ENCODE measurements around the gene FGD5. TPM values are rescaled to one million over a fixed set of nuclear protein-coding genes. Genes with fewer than 3 reads are reported as not detected.

Gene FGD5
- polyA plus RNA-seq, 1 donor (not counting 4 experiments of a cell fraction or from before 2014, with no cell fraction given), result not detected

GRCh38 chr3:14823910-14824629 is 5.3 kb downstream of the FGD5 start:
- dilution Hi-C loops (cut with MboI; ENCODE audit: extremely low pct_ligation_motif_present, low sequenced_read_pairs), result loop anchor here (10.0 kb wide), 1 partner anchor 61 kb away; no protein-coding TSS in a partner anchor
- Histone ChIP-seq H2AFZ (ENCODE audit: control insufficient read depth, low read length) (no peak overlapping the region), H3K4me1 (ENCODE audit: control insufficient read depth, extremely low read depth, insufficient read depth, low read length) (no peaks in the 10 kb centered on the region), H3K27ac (ENCODE audit: control insufficient read depth, insufficient read depth, low read length) (no peak overlapping the region), H3K27me3 (ENCODE audit: control insufficient read depth, extremely low read depth, insufficient read depth, low read length) (peaks cover 22% of the 10 kb centered on the region), H3K4me3 (ENCODE audit: control insufficient read depth in 2 of 3, extremely low read depth in 1 of 3, insufficient read depth in 2 of 3, low read depth in 1 of 3, low read length in 3 of 3) (no peak overlapping the region), H3K9me1 (ENCODE audit: control insufficient read depth, extremely low read depth, insufficient read depth, low read length) (no peaks in the 10 kb centered on the region), H3K79me2 (ENCODE audit: control insufficient read depth, insufficient read depth, low read length) (no peaks in the 10 kb centered on the region), H3K9me3 (ENCODE audit: control insufficient read depth, low read depth, low read length) (no peaks in the 10 kb centered on the region), H3K9ac (ENCODE audit: control insufficient read depth, extremely low read depth, insufficient read depth, low read length) (no peak overlapping the region), H3K4me2 (ENCODE audit: control insufficient read depth, extremely low read depth, insufficient read depth, low read depth, low read length) (no peak overlapping the region), H3K36me3 (ENCODE audit: control insufficient read depth in 2 of 2, extremely low read depth in 1 of 2, insufficient read depth in 2 of 2, low read length in 2 of 2) (no peaks in the 10 kb centered on the region), H4K20me1 (ENCODE audit: control insufficient read depth, extremely low read depth, insufficient read depth, low read length) (no peaks in the 10 kb centered on the region)
- TF ChIP-seq, protein P1, sequence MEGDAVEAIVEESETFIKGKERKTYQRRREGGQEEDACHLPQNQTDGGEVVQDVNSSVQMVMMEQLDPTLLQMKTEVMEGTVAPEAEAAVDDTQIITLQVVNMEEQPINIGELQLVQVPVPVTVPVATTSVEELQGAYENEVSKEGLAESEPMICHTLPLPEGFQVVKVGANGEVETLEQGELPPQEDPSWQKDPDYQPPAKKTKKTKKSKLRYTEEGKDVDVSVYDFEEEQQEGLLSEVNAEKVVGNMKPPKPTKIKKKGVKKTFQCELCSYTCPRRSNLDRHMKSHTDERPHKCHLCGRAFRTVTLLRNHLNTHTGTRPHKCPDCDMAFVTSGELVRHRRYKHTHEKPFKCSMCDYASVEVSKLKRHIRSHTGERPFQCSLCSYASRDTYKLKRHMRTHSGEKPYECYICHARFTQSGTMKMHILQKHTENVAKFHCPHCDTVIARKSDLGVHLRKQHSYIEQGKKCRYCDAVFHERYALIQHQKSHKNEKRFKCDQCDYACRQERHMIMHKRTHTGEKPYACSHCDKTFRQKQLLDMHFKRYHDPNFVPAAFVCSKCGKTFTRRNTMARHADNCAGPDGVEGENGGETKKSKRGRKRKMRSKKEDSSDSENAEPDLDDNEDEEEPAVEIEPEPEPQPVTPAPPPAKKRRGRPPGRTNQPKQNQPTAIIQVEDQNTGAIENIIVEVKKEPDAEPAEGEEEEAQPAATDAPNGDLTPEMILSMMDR (optimal IDR thresholded peaks at IDR 0.05 in 1 of 3, IDR thresholded peaks at IDR 0.05 in 1 of 3, conservative IDR thresholded peaks at IDR 0.05 in 1 of 3; ENCODE audit: extremely low read depth in 1 of 3, insufficient read depth in 2 of 3, low read length in 3 of 3), result no peak
- no peak for TF ChIP-seq EZH2 (IDR thresholded peaks at IDR 0.05; ENCODE audit: low read length)
- FAIRE-seq, result no peak
- DNase-seq (ENCODE audit: low read depth, low spot score), result no peak

DNA sequence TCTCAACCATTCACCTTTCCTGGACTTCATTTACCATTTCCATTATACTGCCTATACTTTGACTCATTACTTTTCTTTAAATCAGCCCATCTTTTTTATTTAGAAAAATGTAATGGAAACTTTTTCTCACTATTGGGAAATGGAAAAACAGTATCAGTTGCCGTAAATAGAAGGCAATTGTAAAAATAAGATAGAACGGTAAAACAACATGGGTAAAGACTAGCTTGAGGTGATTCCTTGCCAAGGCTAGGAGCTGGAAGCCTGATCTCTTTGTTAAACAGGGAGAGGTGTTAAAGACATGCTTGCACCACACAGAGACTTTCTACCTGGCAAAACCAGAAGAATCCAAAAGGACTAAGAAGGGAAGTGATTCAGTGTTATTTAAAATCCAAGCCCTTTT is 5.9 kb downstream of the FGD5 start:
- Histone ChIP-seq H3K27me3 (ENCODE audit: control insufficient read depth, extremely low read depth, insufficient read depth, low read length) (peaks cover 22% of the 10 kb centered on the region), H3K27ac (ENCODE audit: control insufficient read depth, insufficient read depth, low read length) (no peak overlapping the region), H3K4me1 (ENCODE audit: control insufficient read depth, extremely low read depth, insufficient read depth, low read length) (no peaks in the 10 kb centered on the region), H3K36me3 (ENCODE audit: control insufficient read depth in 2 of 2, extremely low read depth in 1 of 2, insufficient read depth in 2 of 2, low read length in 2 of 2) (no peaks in the 10 kb centered on the region), H3K9ac (ENCODE audit: control insufficient read depth, extremely low read depth, insufficient read depth, low read length) (no peak overlapping the region), H3K4me3 (ENCODE audit: control insufficient read depth in 2 of 3, extremely low read depth in 1 of 3, insufficient read depth in 2 of 3, low read depth in 1 of 3, low read length in 3 of 3) (no peak overlapping the region), H3K9me1 (ENCODE audit: control insufficient read depth, extremely low read depth, insufficient read depth, low read length) (no peaks in the 10 kb centered on the region), H3K4me2 (ENCODE audit: control insufficient read depth, extremely low read depth, insufficient read depth, low read depth, low read length) (no peak overlapping the region), H3K9me3 (ENCODE audit: control insufficient read depth, low read depth, low read length) (no peaks in the 10 kb centered on the region), H4K20me1 (ENCODE audit: control insufficient read depth, extremely low read depth, insufficient read depth, low read length) (no peaks in the 10 kb centered on the region), H2AFZ (ENCODE audit: control insufficient read depth, low read length) (no peak overlapping the region), H3K79me2 (ENCODE audit: control insufficient read depth, insufficient read depth, low read length) (no peaks in the 10 kb centered on the region)
- no peak for TF ChIP-seq EZH2 (IDR thresholded peaks at IDR 0.05; ENCODE audit: low read length)
- TF ChIP-seq, protein P1 (optimal IDR thresholded peaks at IDR 0.05 in 1 of 3, IDR thresholded peaks at IDR 0.05 in 1 of 3, conservative IDR thresholded peaks at IDR 0.05 in 1 of 3; ENCODE audit: extremely low read depth in 1 of 3, insufficient read depth in 2 of 3, low read length in 3 of 3), result no peak
- no peak for FAIRE-seq
- dilution Hi-C loops (cut with MboI; ENCODE audit: extremely low pct_ligation_motif_present, low sequenced_read_pairs), result loop anchor here (10.0 kb wide), 1 partner anchor 60 kb away; no protein-coding TSS in a partner anchor
- DNase-seq (ENCODE audit: low read depth, low spot score), result no peak

Data from keratinocyte (primary cell).